Measurements from ENCODE around the gene SGSM1. TPM values are rescaled to one million over a fixed set of nuclear protein-coding genes. Genes with fewer than 3 reads are reported as not detected.

Gene SGSM1
- total and polyA plus RNA-seq, 10 of the 15 experiments (the other 5 are each of a cell fraction or from before 2014, with no cell fraction given), result not detected

DNA sequence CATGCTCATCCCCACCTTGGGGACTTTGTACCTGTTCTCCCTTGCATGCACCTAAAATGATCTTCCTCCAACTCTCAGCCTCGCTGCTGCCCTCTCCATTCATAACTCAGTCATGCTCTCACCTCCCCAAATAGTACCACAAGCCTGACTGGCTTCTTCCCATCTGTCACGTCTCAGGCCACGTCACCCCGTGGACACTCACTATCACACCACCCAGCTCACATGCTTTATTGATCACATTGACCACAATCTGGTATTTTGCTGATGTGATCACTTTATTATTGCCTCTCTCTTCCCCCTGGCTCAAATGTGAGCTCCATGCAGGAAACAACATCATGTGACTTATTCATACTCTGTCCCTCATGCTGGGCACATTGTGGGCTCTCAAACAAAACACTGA is 9.2 kb upstream of the SGSM1 start:
- Histone ChIP-seq H2AFZ (ENCODE audit: control insufficient read depth, low read depth, low read length) (no peak overlapping the region), H3K79me2 (ENCODE audit: control insufficient read depth, insufficient read depth, low read length) (no peaks in the 10 kb centered on the region), H3K27ac (ENCODE audit: control insufficient read depth, insufficient read depth) (no peak overlapping the region), H3K27me3 (replicated peaks in 1 of 2; ENCODE audit: control insufficient read depth in 2 of 2, insufficient read depth in 2 of 2, low read length in 1 of 2) (no peaks in the 10 kb centered on the region), H4K20me1 (ENCODE audit: control insufficient read depth, insufficient read depth) (no peaks in the 10 kb centered on the region), H3K4me3 (no peak overlapping the region), H3K4me2 (ENCODE audit: control insufficient read depth, insufficient read depth) (no peak overlapping the region), H3K36me3 (ENCODE audit: control insufficient read depth in 2 of 2, insufficient read depth in 2 of 2, low read length in 1 of 2) (no peaks in the 10 kb centered on the region), H3K9ac (ENCODE audit: control insufficient read depth, insufficient read depth, low read length) (no peak overlapping the region), H3K9me3 (replicated peaks; ENCODE audit: control insufficient read depth, insufficient read depth, low read length) (no peaks in the 10 kb centered on the region), H3K4me1 (ENCODE audit: control insufficient read depth, insufficient read depth, low read length) (no peaks in the 10 kb centered on the region)
- ATAC-seq, result no peak
- SMC1A ChIA-PET (ENCODE audit: uncharacterized antibody, unreplicated experiment), result no interaction called here
- no peak for DNase-seq (ENCODE audit: low read depth, low spot score)
- POLR2A ChIA-PET, result no interaction called here
- BruUV-seq (replicated peaks), result no TSS peak
- RAD21 ChIA-PET (ENCODE audit: unreplicated experiment), result no interaction called here
- FAIRE-seq, result no peak
- intact Hi-C loops (cut with micrococcal nuclease; ENCODE audit: unreplicated experiment), result no loop called here
- TF ChIP-seq LARP7 (IDR thresholded peaks at IDR 0.05) (no peak), CEBPZ (IDR thresholded peaks at IDR 0.05; ENCODE audit: low read depth, low read length) (no peak), RB1 (IDR thresholded peaks at IDR 0.05; ENCODE audit: borderline replicate concordance) (no peak), NBN (IDR thresholded peaks at IDR 0.05) (no peak), PAX8 (IDR thresholded peaks at IDR 0.05) (no peak), BMI1 (IDR thresholded peaks at IDR 0.05; ENCODE audit: borderline replicate concordance) (no peak), ESRRA (IDR thresholded peaks at IDR 0.05; ENCODE audit: low read length) (no peak), JUND (IDR thresholded peaks at IDR 0.05; ENCODE audit: low read depth, low read length) (no peak), ELK1 (IDR thresholded peaks at IDR 0.05; ENCODE audit: low read depth, low read length) (no peak), CBX5 (IDR thresholded peaks at IDR 0.05; ENCODE audit: low read depth) (no peak), TBL1XR1 (IDR thresholded peaks at IDR 0.05; ENCODE audit: low read depth, low read length) (no peak), RBBP5 (conservative IDR thresholded peaks at IDR 0.05) (no peak)
- TF ChIP-seq, protein P1, sequence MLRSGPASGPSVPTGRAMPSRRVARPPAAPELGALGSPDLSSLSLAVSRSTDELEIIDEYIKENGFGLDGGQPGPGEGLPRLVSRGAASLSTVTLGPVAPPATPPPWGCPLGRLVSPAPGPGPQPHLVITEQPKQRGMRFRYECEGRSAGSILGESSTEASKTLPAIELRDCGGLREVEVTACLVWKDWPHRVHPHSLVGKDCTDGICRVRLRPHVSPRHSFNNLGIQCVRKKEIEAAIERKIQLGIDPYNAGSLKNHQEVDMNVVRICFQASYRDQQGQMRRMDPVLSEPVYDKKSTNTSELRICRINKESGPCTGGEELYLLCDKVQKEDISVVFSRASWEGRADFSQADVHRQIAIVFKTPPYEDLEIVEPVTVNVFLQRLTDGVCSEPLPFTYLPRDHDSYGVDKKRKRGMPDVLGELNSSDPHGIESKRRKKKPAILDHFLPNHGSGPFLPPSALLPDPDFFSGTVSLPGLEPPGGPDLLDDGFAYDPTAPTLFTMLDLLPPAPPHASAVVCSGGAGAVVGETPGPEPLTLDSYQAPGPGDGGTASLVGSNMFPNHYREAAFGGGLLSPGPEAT (IDR thresholded peaks at IDR 0.05; ENCODE audit: low read depth), result no peak
- in situ Hi-C loops (cut with MboI), result no loop called here
- WGBS (ENCODE audit: insufficient coverage, insufficient replicate concordance, low lambda C conversion rate, missing lambda C conversion rate), result 17% methylated on average over 4 of the region's 4 CpGs
- CTCF ChIA-PET, result no interaction called here

Data from GM12878 (cell line).